Ascending aorta (tissue), 2 donors: ENCODE measurements around the gene SENP8. TPM values are rescaled to one million over a fixed set of nuclear protein-coding genes. Genes with fewer than 3 reads are reported as not detected.

Source experiments
- DNase-seq, 2 donors: peaks; one replicate each; pipeline ENCODE4 v3.0.0-alpha.2; 2019; ENCODE audit warnings: low spot score in 2 of 2
- H3K27ac ChIP-seq, 2 donors: fragments of 200-600 bp; sonication (generic); one replicate each; pipeline ENCODE4 v1.5.1; 2016 to 2017; ENCODE audit warnings: mild to moderate bottlenecking in 1 of 2
- H3K27me3 ChIP-seq: fragments of 200-600 bp; sonication (generic); one replicate; pipeline ENCODE4 v1.5.1; 2017
- H3K36me3 ChIP-seq, 2 donors: fragments of 200-600 bp; sonication (generic); one replicate each; pipeline ENCODE4 v1.5.1; 2016
- H3K4me1 ChIP-seq, 2 donors: fragments of 200-600 bp; sonication (generic); one replicate each; pipeline ENCODE4 v1.5.1; 2016 to 2017; ENCODE audit warnings: mild to moderate bottlenecking in 1 of 2
- H3K4me3 ChIP-seq, 2 donors: fragments of 200-600 bp; sonication (generic); one replicate each; pipeline ENCODE4 v1.5.1; 2016 to 2017; ENCODE audit warnings: mild to moderate bottlenecking in 1 of 2
- H3K9me3 ChIP-seq, 2 donors: fragments of 200-600 bp; sonication (generic); one replicate each; pipeline ENCODE4 v1.5.1; 2016
- intact Hi-C: fragments of 100-400 bp; cut with DNase I; formaldehyde crosslinking; loops from one replicate; pipeline ENCODE4 v1.15.1; 2023
- total RNA-seq: library from RNA; depleted of rRNA; stranded (reverse); fragments of >200 nt; gene quantifications from one replicate; pipeline ENCODE4 v1.1.0, GENCODE V29; 2016
- TF ChIP-seq, protein P1 (sequence below), 3 experiments: fragments of 200-600 bp in 2 of 3; fragments of 450-650 bp in 1 of 3; sonication (generic) in 2 of 3; IDR thresholded peaks; one replicate each; pipeline ENCODE4 v1.5.1; 2016 to 2019; ENCODE audit warnings: antibody characterized with exemption in 3 of 3, mild to moderate bottlenecking in 1 of 3, moderate library complexity in 1 of 3

The SENP8 gene
- total RNA-seq, 1 donor from 2014 or later: 3.5 TPM

DNA sequence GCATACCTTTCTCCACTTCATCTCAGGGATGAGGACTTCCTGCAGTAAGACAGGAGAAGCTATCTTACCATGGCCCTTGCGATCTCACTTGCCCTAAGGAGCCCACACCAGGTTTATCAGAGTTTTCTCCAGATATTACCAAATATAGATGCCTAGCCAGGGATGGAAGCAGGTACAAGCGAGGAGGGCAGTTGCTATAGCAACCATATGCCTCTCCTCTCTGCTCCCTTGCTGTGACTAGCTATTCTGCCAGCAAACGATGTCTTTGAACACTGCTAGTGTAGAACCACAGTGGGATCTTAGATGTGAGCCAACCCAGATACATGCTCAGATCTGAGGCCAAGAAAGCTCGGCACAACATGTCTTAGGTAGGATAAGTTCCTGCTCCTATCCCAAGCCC lies 45.5 kb downstream of the SENP8 start:
- Histone ChIP-seq H3K27me3 (no peaks in the 10 kb centered on the region), H3K9me3 (no peaks in the 10 kb centered on the region), H3K4me1 (no peaks in the 10 kb centered on the region), H3K27ac (no peak overlapping the region), H3K36me3 (no peaks in the 10 kb centered on the region), H3K4me3 (no peak overlapping the region)
- DNase-seq: no peak
- TF ChIP-seq, protein P1, sequence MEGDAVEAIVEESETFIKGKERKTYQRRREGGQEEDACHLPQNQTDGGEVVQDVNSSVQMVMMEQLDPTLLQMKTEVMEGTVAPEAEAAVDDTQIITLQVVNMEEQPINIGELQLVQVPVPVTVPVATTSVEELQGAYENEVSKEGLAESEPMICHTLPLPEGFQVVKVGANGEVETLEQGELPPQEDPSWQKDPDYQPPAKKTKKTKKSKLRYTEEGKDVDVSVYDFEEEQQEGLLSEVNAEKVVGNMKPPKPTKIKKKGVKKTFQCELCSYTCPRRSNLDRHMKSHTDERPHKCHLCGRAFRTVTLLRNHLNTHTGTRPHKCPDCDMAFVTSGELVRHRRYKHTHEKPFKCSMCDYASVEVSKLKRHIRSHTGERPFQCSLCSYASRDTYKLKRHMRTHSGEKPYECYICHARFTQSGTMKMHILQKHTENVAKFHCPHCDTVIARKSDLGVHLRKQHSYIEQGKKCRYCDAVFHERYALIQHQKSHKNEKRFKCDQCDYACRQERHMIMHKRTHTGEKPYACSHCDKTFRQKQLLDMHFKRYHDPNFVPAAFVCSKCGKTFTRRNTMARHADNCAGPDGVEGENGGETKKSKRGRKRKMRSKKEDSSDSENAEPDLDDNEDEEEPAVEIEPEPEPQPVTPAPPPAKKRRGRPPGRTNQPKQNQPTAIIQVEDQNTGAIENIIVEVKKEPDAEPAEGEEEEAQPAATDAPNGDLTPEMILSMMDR (IDR thresholded peaks at IDR 0.05): no peak
- intact Hi-C loops: no loop called here

DNA sequence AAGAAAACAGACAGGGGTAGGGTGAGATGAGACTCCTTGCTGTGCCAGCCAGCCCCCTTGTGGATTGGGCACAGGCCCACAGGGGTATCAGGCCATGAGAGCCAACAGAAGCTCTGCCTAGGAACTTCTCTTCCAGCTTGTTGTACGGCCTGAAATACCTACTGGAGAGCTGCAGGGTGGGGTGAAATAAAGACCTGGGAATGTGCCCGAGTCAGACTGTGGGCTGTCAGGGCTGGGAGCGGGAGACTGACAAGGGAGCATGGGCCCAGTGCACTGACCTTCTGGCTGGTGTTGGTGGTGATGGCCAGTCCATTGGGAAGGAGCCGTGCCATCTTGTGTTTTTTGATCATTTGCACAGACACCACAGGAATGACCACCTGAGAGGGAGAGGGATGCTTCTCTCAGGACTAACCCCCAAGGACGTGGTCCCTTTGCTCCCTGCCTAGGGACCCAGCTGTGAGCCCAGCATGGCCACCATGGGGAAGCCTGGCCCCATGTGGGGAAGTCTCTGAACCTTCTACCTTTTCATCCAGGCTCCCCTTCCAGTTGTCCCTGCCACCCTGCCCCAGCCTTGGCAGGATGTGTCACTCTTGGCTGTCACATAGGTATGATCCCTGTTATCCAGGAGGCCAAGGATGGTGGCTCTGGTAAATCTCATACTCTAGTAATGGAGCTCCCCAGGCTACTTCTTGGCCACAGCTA lies 48.7 kb downstream of the SENP8 start:
- no peak for DNase-seq
- Histone ChIP-seq H3K4me3 (no peak overlapping the region), H3K4me1 (no peaks in the 10 kb centered on the region), H3K27me3 (no peaks in the 10 kb centered on the region), H3K27ac (no peak overlapping the region), H3K9me3 (no peaks in the 10 kb centered on the region), H3K36me3 (no peaks in the 10 kb centered on the region)
- intact Hi-C loops: no loop called here
- TF ChIP-seq, protein P1 (IDR thresholded peaks at IDR 0.05): no peak

DNA sequence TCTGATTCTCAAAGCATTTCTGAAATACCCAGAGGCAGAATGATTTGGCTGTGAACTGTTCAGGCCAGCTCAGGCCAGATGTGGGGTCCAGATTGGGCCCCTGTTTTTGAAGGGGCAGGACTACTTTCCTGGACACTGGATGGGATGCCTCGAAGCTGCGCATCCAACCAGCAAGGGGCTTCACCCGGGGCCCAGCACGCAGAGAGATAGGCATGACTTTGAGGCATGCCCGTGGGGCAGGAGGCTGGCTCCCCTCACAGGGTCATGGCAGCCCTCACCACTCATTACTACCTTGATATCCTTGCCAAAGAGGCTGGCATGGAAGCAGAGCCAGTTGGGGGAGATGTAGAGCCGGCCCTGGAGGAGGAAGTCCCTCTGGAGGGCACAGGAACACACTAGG lies 49.2 kb downstream of the SENP8 start:
- no peak overlapping the region for H3K4me3 ChIP-seq
- no peaks in the 10 kb centered on the region for H3K27me3 ChIP-seq
- no peaks in the 10 kb centered on the region for H3K4me1 ChIP-seq
- H3K9me3 ChIP-seq: no peaks in the 10 kb centered on the region
- DNase-seq: no peak
- no peaks in the 10 kb centered on the region for H3K36me3 ChIP-seq
- no peak overlapping the region for H3K27ac ChIP-seq
- TF ChIP-seq, protein P1 (IDR thresholded peaks at IDR 0.05): no peak
- intact Hi-C loops: no loop called here

DNA sequence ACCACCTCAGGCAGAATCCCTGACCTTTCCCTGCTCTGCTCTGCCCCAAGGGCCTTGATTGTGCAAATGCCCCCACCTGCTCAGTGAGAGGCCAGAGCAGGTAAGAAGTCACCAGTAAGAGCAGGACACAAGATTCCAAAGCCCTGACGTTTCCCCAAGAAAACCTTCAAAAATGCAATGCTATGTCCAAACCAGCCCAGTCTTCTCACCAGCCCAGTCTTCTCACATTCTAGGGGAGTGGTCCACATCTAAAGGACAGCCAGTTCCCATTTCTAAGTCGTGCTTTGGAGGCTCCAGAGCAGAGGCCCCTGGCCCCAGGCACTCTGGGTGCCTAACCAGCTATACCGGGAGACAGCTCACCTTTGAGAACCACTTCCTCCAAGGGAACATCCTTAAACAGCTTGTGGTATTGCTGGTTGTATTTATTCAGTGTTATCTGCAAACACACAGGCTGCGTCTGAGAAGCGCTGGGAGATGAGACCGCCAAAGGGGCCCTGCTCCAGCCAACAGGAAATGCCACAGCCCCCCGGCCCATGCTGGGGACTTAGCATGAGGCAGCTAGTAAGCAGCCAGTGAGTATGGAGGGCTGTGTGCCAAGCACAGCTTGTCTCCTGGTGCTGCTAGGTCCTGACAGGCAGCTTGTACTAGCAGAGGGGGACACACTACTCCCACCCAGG lies 50.1 kb downstream of the SENP8 start:
- TF ChIP-seq, protein P1 (IDR thresholded peaks at IDR 0.05): no peak
- Histone ChIP-seq H3K36me3 (no peaks in the 10 kb centered on the region), H3K27ac (no peak overlapping the region), H3K4me3 (no peak overlapping the region), H3K9me3 (no peaks in the 10 kb centered on the region), H3K27me3 (no peaks in the 10 kb centered on the region), H3K4me1 (no peaks in the 10 kb centered on the region)
- DNase-seq: no peak
- intact Hi-C loops: no loop called here

DNA sequence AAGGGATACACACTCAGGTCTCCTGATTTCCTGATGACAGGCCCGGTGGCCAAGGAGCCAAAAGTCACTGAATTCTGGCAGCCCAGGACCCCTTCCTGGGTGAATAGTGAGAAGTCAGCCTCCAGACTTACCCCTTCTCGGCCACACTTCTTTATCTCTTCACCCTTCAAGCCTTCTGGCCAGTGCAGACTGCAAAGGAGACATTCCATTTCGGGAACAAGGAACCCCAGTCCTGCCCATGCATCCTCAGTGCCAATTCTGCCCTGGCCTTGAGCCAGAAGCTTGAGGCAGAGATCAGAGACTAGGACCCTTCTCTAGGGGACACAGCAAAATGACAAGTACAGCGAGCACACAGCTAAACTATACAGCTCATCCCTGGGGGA lies 50.6 kb downstream of the SENP8 start:
- H3K4me3 ChIP-seq: no peak overlapping the region

More for the DNA sequence above, 50.6 kb downstream of the SENP8 start:
- intact Hi-C loops: no loop called here
- TF ChIP-seq, protein P1 (IDR thresholded peaks at IDR 0.05): no peak
- DNase-seq: no peak
- Histone ChIP-seq H3K4me1 (no peaks in the 10 kb centered on the region), H3K36me3 (no peaks in the 10 kb centered on the region), H3K27me3 (no peaks in the 10 kb centered on the region), H3K9me3 (no peaks in the 10 kb centered on the region), H3K27ac (no peak overlapping the region)
